PFSK-1 (cell line): ENCODE results near the gene LOC101059915.

ENCODE experiments used
- FOXP2 ChIP-seq: optimal IDR thresholded peaks from 2 replicates; pipeline ENCODE3; 2011; ENCODE audit warnings: borderline replicate concordance, control low read depth, inconsistent platforms; ENCODE audit not compliant: insufficient read depth; ENCODE audit errors: extremely low read length, extremely low read depth
- POLR2AphosphoS5 ChIP-seq: IDR thresholded peaks from 2 replicates; pipeline ENCODE4 v1.6.1; 2012; ENCODE audit warnings: low read depth, mild to moderate bottlenecking, control low read depth, low read length, moderate library complexity
- SIN3A ChIP-seq: IDR thresholded peaks from 2 replicates; pipeline ENCODE4 v1.6.1; 2012; ENCODE audit warnings: mild to moderate bottlenecking, low read length, moderate library complexity, borderline replicate concordance; ENCODE audit not compliant: insufficient read depth
- TAF1 ChIP-seq: IDR thresholded peaks from 2 replicates; pipeline ENCODE4 v1.6.1; 2012; ENCODE audit warnings: low read length, control low read depth, borderline replicate concordance; ENCODE audit not compliant: insufficient read depth
- TF ChIP-seq, protein P1 (sequence below), 2 experiments: IDR thresholded peaks; 2 replicates each; pipeline versions ENCODE4 v1.6.1 to v1.8.0; 2011 to 2012; ENCODE audit warnings: low read depth in 2 of 2, low read length in 2 of 2, control low read depth in 1 of 2, inconsistent platforms in 1 of 2, mild to moderate bottlenecking in 1 of 2, moderate library complexity in 1 of 2; ENCODE audit not compliant: insufficient read depth in 1 of 2

DNA sequence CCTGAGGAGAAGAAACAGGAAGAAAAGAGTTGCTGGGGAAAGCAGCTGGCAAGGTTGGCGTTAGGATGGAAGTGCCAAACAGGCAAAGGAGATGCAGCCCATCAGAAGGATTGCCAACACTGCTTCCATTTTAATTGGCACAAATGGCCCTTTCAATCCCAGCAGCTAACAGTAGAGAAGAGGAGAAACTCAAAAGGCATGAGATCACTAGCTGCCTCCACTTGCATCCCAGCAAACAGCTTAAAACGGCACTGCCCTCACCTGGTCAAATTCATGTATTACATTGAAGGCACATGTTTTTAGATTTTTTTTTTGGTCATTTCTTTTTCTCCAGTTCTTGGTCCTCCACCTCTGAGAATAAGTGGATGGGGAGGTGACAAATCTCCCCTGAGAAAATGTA lies 14.9 kb upstream of the LOC101059915 start:
- TF ChIP-seq POLR2AphosphoS5 (no peak), SIN3A (no peak), TAF1 (no peak), FOXP2 (no peak)
- TF ChIP-seq, protein P1, sequence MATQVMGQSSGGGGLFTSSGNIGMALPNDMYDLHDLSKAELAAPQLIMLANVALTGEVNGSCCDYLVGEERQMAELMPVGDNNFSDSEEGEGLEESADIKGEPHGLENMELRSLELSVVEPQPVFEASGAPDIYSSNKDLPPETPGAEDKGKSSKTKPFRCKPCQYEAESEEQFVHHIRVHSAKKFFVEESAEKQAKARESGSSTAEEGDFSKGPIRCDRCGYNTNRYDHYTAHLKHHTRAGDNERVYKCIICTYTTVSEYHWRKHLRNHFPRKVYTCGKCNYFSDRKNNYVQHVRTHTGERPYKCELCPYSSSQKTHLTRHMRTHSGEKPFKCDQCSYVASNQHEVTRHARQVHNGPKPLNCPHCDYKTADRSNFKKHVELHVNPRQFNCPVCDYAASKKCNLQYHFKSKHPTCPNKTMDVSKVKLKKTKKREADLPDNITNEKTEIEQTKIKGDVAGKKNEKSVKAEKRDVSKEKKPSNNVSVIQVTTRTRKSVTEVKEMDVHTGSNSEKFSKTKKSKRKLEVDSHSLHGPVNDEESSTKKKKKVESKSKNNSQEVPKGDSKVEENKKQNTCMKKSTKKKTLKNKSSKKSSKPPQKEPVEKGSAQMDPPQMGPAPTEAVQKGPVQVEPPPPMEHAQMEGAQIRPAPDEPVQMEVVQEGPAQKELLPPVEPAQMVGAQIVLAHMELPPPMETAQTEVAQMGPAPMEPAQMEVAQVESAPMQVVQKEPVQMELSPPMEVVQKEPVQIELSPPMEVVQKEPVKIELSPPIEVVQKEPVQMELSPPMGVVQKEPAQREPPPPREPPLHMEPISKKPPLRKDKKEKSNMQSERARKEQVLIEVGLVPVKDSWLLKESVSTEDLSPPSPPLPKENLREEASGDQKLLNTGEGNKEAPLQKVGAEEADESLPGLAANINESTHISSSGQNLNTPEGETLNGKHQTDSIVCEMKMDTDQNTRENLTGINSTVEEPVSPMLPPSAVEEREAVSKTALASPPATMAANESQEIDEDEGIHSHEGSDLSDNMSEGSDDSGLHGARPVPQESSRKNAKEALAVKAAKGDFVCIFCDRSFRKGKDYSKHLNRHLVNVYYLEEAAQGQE (IDR thresholded peaks at IDR 0.05; ENCODE audit: insufficient read depth in 1 of 2, low read depth in 2 of 2, low read length in 2 of 2), result no peak
